ENCODE data around the gene DNAJC6.
"Not testable (repeated sequence)": the region's sequence is repeated elsewhere in the genome, so short reads cannot be mapped to it uniquely, and the experiment has no call there.

DNAJC6 gene

DNA sequence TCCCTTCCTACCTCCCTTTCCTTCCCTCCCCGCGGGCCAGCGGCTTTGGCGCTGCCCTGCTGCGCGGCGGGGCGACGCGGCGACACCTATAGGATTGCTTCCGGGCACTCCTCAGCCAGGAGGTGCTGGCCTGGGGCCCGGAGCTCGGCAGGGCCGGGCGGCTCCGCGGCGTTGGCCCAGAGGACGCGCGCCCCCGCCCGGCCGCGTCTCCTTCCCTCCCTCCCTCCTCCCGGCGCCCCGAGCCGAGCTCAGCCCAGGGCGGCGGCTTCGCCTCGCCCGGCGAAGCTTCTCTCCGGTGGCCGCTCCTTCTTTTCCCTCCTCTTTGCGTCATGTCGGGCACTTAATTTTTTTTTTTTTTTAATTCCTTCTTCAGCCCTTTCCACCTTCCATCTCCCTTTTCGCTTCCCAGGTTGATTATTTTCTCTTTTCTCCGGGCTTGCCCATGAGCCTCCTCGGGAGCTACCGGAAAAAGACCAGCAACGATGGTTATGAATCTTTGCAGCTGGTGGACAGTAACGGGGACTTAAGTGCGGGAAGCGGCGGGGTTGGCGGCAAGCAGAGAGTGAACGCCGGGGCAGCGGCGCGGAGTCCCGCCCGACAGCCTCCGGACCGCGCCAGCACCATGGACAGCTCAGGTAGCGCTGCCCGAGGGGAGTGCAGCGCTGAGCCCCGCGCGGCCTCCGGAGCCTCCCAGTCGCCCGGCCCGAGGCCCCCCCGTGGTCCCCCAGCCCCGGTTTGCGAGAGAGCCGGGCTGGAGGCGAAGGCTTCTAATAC, at the start of gene DNAJC6:
Gene DNAJC6, plus strand, starts transcription at position 240 of the 774 bp plus-strand sequence. Its CDS starts 203 bp downstream, at position 443.
- peak; percentile 13 for DNase-seq (ENCODE audit: low read depth)

DNA sequence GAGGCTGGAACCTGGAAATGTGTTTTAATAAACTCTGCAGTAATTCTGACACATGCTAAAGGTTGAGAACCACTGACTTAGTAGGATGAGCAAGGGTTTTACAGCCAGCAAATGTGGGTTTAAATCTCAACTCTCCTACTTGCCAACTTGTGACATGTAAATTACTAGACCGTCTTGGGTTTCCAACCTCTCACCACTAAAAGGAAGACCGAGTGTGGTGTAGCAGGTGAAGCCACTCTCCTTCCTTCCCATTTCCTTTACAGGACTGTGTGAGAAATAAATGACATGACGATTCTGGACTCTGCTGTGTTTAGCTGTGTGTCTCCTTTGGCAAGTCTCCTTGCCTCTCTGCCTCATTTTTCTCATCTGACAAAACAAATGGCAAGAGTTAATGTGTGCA, 49.5 kb upstream of the DNAJC6 start:
- no peak for DNase-seq (ENCODE audit: low read depth)

DNA sequence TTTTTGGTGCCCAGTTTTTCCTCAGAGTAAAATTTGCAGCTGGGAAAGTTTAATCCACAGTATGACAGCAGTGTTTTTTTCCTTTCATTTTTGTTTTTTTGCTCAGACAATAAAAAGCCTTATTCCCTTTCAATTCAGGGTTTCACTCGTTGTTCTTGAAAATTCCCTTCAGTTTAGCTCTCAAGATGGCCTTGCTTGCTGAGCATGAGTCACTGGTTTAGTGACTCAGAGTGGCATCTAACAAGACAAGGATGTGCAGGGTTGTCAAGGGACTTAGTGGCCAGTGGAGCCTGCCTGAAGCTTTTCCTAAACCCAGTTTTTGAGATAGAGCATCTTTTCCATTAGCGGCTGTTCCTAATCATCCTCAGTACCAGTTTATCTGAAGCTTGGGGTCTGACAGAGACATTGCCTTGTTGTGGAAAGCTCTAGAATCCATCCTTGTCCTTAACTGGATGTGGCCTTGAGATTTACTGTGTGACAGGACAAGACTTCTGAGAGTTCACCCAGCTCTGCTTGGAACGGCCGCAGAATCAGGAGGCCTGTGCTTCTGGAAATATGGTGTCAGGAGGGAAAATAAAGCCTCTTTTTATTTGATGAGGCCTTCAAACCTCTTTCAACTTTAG, 48.4 kb upstream of the DNAJC6 start:
- no peak for DNase-seq (ENCODE audit: low read depth)

DNA sequence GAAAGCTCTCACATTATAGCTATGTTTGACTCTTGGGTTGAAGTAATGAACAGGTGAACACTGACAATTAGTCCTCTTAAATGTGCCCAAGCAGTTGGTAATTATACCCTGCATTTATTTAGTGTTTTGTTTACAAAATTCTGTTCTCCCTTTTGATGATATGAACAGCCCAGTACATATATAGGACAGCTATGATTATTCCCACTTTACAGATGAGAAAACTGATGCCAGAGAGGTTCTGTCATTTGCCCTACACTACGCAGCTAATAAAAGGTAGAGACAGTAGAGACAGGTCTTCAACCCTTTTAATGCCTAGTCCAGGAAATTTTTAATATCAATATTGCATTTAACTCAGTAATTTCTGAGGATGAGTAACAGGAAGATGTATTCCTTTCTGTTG, 46.1 kb upstream of the DNAJC6 start:
- DNase-seq (ENCODE audit: low read depth): no peak

DNA sequence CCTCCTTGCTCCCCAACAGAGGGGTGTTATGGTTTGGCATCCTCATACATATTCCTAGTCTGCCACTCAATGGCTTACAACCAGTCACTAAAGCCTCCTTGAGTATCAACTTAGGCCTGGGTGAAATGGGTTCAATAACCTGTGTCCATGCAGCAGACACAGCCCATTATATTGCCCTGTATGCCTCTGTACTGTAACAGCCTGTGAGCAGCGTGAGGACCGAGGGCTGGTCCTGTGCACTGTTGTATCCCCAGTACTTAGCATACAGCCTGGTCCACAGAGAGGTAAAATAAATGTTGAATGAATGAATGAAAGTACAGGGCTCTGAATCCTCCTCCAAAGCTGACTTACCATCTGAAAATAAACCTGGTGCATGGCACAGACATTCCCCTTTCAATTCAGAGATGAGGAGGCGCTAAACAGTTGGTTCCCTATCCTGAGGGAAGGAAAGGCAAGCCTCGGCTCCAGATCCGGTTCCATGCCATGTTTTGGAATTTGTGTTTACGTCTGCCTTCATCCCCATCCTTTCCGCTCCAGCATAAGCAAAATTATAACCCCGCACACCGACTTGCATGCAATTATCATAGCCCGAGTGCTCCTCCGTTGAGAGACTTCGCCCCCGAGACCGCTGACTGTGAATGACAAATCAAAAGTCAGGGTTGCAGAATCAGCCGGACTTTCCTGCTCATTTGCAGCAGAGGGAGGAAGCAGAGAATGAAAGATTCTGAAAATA, 45.0 kb upstream of the DNAJC6 start:
- no peak for DNase-seq (ENCODE audit: low read depth)

DNA sequence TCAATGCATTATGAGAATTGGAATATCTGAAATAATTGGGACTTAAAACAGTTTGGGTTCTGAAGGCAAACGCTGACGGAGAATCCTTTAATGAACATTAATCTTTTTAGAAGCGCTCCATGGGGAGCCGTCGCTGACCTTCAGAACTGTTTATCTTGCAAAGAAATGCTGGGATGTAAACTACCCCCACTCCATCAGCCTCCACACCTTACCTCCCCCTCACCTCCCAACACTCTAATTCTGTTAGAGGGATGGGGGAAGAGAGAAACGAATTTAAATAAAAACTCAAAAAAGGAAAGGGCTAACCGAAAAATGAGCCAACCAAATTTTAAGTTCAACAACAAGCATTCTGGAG, 44.1 kb upstream of the DNAJC6 start:
- no peak for DNase-seq (ENCODE audit: low read depth)

DNA sequence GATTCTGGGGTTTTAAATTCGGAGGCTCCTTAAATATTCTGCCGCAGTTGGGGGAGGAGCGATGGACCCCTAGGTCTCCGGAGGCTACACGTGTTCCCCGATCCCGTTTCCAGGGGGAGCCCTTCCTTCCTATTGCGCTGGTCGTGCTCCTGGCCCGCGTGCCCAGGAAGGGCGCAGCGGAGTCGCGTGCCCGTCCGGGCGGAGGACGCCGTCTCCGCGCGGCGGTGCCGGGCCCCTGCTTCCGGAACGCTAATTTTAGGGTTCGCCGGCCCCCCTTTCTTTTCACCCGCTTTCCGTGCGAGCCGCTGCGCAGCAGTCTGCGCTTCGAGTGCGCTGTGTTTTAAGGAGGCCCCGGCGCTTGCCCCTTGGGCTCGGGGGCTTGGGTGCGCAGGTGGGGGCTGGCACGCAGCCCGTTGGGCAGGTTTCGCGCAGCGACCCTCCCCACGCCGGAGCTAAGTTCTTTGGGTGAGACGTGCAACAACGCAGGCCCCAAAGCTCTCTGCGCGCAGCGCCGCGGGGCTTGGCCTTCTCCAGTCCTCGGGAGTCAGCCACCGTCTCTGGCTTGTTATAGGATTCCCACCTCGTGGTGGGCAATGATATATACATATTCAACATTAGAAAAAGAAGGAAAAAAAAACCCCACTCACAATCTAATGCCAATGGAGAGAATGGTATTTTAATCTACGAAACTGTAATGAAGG, 43.5 kb upstream of the DNAJC6 start:
- DNase-seq (ENCODE audit: low read depth): no peak

DNA sequence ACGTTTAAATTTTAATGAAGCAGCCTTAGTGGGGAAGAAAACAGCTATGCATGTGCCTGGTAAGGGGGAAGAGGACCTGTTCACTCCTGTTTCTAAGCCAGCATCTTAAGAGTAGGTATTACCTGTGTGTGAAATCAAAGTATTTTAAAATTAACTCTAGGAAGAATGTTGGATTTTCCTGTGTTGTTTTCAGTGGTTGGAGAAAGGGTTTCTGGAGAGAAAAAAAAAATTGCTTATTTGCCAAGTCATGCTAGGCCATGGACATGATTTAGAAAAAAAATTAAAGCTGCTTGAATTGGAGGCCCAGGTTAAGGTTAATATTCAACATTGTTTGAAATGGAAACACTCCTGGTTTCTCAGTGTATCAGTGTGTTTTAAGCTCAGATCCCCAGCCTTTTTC, 42.9 kb upstream of the DNAJC6 start:
- DNase-seq (ENCODE audit: low read depth): no peak

DNA sequence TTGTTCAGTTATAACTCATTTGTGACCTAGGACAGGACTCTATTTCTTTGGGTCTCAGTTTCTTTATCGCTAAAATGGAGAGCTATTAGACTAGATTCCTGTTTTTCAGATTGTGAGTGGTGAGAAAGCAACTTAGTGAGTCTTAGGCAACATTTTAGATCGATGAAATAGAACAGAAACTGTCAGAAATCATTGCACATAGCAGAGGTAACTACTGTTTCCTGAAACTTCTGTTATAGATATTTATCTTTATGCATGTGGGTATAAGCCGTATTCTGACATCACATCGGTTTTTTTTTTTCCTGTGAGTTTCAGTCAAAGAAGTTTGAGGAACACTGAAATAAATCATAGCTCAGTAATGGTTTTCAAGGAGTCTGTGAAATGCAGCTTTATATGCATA, 42.1 kb upstream of the DNAJC6 start:
- no peak for DNase-seq (ENCODE audit: low read depth)

DNA sequence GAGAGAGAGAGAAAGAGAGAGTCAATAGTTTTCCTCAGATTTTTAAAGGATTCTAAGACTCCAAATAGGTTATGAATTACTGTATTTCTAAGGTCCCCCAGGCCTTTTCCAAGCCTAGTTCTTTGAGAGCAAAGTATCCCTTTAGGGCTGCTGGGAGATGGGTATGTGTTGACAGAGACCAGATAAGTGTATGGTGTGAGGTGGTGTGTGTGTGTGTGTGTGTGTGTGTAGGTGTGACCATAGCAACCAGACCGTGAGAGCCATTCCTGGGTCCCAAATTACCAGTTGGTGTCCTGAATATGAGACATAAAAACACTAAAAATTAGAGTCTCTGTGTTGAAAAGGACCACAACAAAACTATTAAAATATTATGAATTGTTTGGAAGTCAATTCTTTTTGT, 41.7 kb upstream of the DNAJC6 start:
- no peak for DNase-seq (ENCODE audit: low read depth)

DNA sequence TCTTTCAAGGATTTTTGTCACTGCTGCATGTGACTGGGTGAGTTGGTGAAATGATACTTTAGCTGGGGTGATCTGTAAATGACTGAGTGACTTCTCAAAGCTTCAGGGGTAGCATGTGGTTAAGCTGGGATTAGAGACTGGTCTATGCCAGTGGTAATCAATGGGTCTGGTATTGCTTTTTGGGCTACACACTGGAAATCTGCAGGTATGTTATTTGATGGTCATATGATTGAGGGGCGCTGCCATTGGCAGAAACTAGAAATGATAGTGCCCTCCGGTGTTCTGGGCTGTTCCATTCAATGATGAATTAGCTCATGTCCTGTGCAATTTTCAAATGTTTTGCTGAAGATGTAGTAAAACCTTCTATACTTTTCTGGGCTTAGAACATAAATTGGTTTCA, 39.7 kb upstream of the DNAJC6 start:
- DNase-seq (ENCODE audit: low read depth): no peak

DNA sequence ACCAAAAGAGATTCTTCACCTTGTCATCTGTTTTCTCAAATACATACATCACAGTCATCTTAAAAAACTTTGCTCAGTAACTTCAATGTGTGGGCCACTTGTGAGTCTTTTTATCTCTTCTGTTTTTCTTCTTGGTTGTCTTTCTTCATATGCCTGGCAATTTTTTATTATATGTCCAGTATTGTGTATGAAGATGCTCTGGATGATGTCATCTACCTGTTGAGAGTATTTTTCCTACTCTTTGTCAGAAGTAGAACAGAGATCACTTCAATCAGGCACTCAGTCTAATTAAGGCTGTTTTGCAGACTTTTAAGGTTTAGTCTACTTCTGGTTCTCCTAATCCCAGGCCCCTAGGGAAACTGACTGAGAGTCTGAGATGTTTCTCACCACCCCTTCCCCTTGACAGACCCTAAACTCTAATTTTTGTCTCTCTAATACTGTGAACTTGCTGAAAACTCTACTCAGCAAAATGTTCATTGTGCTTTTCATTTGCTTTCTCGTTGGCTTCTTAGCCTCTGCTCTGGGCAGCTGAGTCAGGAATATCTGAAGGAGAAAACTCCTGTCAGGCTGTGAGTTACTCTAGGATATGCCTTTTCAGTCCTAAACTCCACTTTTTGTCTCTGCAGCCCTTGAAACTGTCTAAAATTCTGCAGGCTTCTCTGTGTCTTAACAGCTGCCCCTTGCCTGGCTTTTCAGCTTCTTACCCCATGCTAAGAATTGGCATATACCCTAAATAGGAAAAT, 33.0 kb upstream of the DNAJC6 start:
- no peak for DNase-seq (ENCODE audit: low read depth)

DNA sequence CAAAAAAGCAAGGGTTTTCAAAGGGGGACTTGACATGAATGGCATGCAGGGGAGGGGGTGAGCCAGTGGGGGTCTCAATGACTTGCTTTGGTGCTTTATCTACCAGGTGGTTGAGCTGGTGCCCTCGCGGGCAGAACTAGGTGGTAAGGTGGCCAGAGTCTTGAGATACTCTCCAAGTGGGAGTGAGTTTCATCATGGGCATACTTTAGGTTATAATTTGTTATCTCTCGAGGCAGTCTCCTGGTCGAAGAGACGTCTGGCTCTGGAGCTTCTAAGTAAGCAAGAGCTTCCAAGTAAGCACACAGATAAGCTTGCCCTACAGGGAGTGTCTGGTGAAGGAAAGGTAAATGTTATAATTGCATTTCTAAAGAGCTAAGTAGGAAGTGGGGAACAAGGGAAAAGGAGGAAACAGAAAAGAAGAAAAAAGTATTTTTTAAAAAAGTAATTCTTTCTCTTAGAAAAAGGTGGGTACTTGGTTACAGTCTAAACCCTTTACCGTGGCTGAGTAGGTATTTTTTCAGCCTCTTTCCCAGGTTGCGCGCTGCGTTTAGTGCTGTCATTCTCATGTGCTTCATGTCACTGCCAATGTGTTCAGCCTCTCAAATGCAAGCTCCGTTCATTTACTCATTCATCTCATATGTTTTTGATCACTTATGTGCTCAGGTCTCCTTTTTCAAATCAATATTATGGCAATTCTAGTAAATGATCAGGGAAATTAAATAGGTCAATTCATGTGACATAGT, 31.6 kb upstream of the DNAJC6 start:
- no peak for DNase-seq (ENCODE audit: low read depth)

DNA sequence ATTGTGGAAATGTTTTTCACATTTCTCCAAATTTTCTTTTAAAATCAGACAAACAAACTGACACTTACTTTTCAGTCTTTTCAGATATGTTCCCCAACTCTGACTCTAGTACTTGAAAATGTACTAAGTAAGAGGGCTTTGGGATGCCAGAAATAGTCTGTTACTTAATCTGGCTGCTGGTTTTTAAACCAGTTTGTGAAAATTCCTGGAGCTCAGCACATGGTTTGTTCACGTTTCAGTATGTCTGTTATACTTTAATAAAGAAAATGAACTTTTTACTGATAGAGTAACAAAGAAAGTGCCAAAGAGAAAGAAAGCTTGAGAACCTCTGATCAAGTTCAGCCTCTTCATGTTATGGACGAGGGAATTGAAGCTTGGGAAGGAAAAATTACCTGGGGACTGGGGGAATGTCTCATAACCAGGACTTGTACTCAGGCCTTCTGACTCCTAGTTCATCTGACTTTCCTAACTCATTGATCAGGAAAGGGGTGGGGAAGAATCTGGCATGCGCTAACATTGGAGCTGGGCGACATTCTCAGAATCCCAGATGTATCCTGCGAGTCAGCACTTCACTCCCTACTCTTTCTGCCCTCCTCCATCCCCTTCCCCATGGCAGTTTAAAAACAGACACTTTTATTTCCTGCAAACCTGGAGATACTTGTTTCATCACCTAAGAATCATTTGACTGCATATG, 30.8 kb upstream of the DNAJC6 start:
- no peak for DNase-seq (ENCODE audit: low read depth)

DNA sequence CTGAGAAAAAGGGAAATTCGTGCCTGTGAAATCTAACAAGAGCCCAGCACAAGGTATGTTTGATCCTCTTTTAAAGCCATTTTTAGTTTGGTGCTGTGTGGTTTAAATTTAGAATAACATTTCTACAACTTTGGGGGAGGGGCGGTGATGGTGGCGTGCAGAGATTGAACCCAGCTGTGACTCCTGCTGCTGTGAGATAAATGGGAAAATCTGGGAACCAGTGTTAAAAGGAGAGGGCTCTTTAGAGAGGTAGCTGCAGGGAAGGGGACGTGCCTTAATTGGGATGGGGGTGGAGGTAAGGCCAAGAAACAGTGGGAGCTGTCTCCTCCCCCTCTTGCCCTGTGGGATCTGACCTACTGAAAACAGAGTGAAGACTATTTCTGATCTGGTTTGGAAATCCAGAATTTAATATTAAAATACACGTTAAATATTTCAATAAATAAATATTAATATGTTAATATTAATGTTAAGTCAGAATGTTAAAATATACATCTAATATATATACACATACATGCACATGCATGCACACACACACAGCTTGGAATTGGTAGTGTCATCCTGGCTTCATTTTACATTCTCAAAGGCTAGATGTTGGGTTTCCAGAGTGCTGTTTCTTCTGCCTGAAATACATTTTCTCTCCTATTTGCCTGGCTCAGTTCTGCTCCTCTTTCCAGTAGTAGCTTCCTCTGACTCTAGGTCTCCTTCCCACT, 30.1 kb upstream of the DNAJC6 start:
- no peak for DNase-seq (ENCODE audit: low read depth)

DNA sequence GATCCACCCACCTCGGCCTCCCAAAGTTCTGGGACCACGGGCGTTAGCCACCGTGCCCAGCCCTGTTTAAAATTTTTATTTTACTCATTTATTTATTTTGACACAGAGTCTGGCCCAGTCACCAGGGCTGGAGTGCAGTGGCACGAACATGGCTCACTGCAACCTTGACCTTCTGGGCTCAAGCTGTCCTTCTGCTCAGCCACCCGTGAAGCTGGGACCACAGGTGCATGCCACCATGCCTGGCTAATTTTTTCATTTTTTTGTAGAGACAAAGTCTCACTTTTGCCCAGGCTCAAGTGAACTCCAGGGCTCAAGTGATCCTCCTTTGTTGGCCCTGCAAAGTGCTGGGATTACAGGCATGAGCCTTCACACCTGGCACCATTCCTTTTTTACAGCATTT, 27.5 kb upstream of the DNAJC6 start:
- DNase-seq (ENCODE audit: low read depth): no peak

DNA sequence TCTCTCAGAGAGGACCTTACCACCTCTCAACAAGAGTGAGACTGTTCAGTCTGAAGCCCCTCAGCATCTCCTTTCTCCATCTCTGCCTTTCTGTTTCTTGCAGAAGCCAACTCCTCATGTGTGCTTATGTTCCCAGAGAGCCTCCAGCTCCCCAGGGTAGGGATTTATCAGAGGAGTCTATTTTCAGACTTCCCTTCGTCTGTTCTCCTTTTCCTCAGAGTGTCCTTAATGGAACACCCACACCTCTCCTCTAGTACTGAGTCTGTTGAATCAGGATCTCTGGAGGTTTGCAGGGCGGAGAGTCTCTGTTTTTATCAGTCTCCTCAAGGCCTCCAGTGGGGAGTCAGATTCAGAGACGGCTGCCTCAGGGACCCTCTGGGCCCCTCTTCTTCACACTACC, 25.1 kb upstream of the DNAJC6 start:
- no peak for DNase-seq (ENCODE audit: low read depth)

DNA sequence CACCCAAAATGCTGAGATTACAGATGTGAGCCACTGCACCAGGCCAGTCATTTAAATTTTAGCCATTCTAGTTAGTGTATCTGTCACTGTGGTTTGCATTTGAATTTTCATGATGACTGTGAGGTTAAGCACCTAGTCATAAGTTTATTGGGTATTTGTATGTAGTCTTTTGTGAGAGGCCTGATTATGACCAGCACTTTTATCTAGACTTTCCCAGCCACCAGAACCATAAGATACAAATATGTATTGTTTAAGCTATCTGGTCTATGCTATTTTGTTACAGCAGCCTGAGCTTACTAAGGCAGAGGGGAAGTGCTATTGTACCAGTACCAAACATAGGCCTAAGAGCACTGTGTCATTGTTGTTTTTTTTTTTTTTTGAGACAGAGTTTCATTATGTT, 19.9 kb upstream of the DNAJC6 start:
- no peak for DNase-seq (ENCODE audit: low read depth)

DNA sequence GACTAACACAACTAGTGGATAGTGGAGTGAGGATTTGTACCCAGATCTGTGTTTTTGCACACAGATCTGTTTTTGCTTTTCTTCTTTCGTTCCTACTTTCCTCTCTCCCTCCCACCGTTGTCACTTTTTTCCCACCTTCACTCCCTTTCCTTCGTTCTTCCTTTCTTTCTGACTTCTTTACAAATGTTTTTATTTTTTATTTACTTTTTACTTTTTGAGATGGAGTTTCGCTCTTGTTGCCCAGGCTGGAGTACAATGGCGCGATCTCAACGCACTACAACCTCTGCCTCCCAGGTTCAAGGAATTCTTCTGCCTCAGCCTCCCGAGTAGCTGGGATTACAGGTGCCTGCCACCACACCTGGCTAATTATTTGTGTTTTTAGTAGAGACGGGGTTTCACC, 17.5 kb upstream of the DNAJC6 start:
- not testable (repeated sequence) for DNase-seq (ENCODE audit: low read depth)

Measured in stimulated activated CD8-positive, alpha-beta memory T cell treated with anti-CD3 and anti-CD28 coated beads, Interleukin-7, amount 100 ng/mL, for 24 hours (primary cell).